ENCODE results near the gene TRAPPC6A. TPM values are rescaled to one million over a fixed set of nuclear protein-coding genes. Genes with fewer than 3 reads are reported as not detected.

The TRAPPC6A gene
- 2.8 and 5.0 TPM in 2 replicates for total RNA-seq

GRCh38 chr19:45177817-45178261 lies at the start of gene TRAPPC6A:
Gene TRAPPC6A (minus strand): TSS chr19:45178237. CDS start chr19:45178218, 19 bp downstream.

GRCh38 chr19:45178262-45179071 lies 430 bp upstream of the TRAPPC6A start, which contains the start of gene BLOC1S3:
Gene BLOC1S3 (plus strand): TSS chr19:45178784. CDS start chr19:45179297, 513 bp downstream.

GRCh38 chr19:45160870-45161737 lies 16.9 kb downstream of the TRAPPC6A start, which contains the start of gene NKPD1:
Gene NKPD1 (minus strand): TSS chr19:45160982. CDS start chr19:45160150, 832 bp downstream.

Other genes starting within 250 kb of the TRAPPC6A start
- not detected in 2 replicates for gene APOC4, start 236.0 kb downstream of the TRAPPC6A start, total RNA-seq
- gene APOC2, start 232.2 kb downstream of the TRAPPC6A start, total RNA-seq: not detected in 2 replicates
- gene CLPTM1, start 222.9 kb downstream of the TRAPPC6A start, total RNA-seq: 51.7 and 56.2 TPM in 2 replicates
- 11.0 and 19.2 TPM in 2 replicates for gene RELB, start 176.8 kb downstream of the TRAPPC6A start, total RNA-seq
- 16.9 and 19.1 TPM in 2 replicates for gene CLASRP, start 139.2 kb downstream of the TRAPPC6A start, total RNA-seq
- gene ZNF296, start 101.8 kb downstream of the TRAPPC6A start, total RNA-seq: 0.32 TPM in 1 of 2 replicates, not detected in the other
- gene GEMIN7, start 99.0 kb downstream of the TRAPPC6A start, total RNA-seq: 20.9 and 25.2 TPM in 2 replicates
- gene PPP1R37, start 85.1 kb downstream of the TRAPPC6A start, total RNA-seq: 25.8 and 26.7 TPM in 2 replicates
- gene NKPD1, start 17.3 kb downstream of the TRAPPC6A start, total RNA-seq: under 0.01 and 0.51 TPM in 2 replicates
- gene BLOC1S3, start 547 bp upstream of the TRAPPC6A start, total RNA-seq: 5.5 and 7.4 TPM in 2 replicates
- 0.05 TPM in 1 of 2 replicates, not detected in the other for gene EXOC3L2, start 67.2 kb upstream of the TRAPPC6A start, total RNA-seq
- gene MARK4, start 73.0 kb upstream of the TRAPPC6A start, total RNA-seq: 16.3 and 19.9 TPM in 2 replicates
- gene CKM, start 144.6 kb upstream of the TRAPPC6A start, total RNA-seq: not detected in 2 replicates
- gene KLC3, start 162.5 kb upstream of the TRAPPC6A start, total RNA-seq: not detected in 2 replicates
- 18.4 and 36.2 TPM in 2 replicates for gene ERCC2, start 192.3 kb upstream of the TRAPPC6A start, total RNA-seq
- 6.8 and 9.8 TPM in 2 replicates for gene PPP1R13L, start 226.8 kb upstream of the TRAPPC6A start, total RNA-seq
- gene POLR1G, start 228.4 kb upstream of the TRAPPC6A start, total RNA-seq: 7.4 and 19.9 TPM in 2 replicates
- gene ERCC1, start 245.7 kb upstream of the TRAPPC6A start, total RNA-seq: 46.6 and 67.6 TPM in 2 replicates

Data from smooth muscle cell of the umbilical artery (primary cell).